ENCODE measurements around the gene GMDS.

The GMDS gene

DNA sequence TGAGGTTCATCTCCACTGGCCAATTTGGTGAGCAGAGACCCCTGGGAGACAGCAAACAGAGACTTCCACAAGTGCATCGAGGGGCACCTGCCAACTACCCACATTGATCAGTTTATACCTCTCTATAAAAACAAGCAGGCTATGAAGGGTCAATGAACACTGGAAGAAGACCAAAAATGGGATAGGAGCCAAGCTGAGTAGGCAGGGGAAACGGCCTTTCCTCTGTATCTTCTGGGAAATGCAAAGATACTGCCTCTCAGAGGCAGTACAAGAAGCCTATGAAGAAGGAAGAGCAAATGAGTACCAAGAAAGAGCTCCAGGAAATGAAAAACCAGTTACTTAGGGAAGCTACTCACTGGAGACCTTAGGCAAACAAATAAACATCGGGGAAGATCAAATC, 247.7 kb downstream of the GMDS start:
- no peak for DNase-seq
- H3K9me3 ChIP-seq (ENCODE audit: control insufficient read depth, low read length): no peaks in the 10 kb centered on the region
- no peak overlapping the region for H3K27ac ChIP-seq (ENCODE audit: insufficient read depth, low read length, poor library complexity, severe bottlenecking)
- no peaks in the 10 kb centered on the region for H3K36me3 ChIP-seq (ENCODE audit: control insufficient read depth, insufficient read depth, low read length)
- no peak overlapping the region for H3K4me3 ChIP-seq (ENCODE audit: insufficient read depth, low read depth, low read length, poor library complexity, severe bottlenecking)
- no peaks in the 10 kb centered on the region for H3K27me3 ChIP-seq (replicated peaks; ENCODE audit: control insufficient read depth, insufficient read depth, low read length, poor library complexity, severe bottlenecking)
- H3K4me1 ChIP-seq (ENCODE audit: control insufficient read depth, insufficient read depth, low read length, poor library complexity, severe bottlenecking): no peaks in the 10 kb centered on the region

DNA sequence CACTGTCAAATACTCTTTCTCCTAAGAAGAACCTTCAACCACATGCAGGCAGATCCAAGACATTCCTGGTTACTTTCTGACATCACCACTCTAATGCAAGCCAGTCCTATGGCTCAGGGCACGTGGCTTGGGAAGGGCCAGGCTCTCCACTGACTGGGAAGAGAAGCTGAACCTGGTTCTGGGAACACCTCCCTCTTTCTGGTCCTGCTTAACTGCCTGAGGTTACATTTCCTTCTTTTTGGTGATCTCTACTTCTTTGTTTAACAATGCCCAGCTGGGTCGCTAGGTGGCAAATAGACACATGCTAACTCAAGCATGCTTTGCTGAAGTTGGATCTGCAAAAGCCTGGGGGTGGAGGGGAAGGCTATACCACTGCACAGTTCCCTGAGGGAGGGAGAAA, 249.8 kb downstream of the GMDS start:
- Histone ChIP-seq H3K4me1 (ENCODE audit: control insufficient read depth, insufficient read depth, low read length, poor library complexity, severe bottlenecking) (no peaks in the 10 kb centered on the region), H3K27ac (ENCODE audit: insufficient read depth, low read length, poor library complexity, severe bottlenecking) (no peak overlapping the region), H3K27me3 (replicated peaks; ENCODE audit: control insufficient read depth, insufficient read depth, low read length, poor library complexity, severe bottlenecking) (no peaks in the 10 kb centered on the region), H3K4me3 (ENCODE audit: insufficient read depth, low read depth, low read length, poor library complexity, severe bottlenecking) (no peak overlapping the region), H3K9me3 (ENCODE audit: control insufficient read depth, low read length) (no peaks in the 10 kb centered on the region), H3K36me3 (ENCODE audit: control insufficient read depth, insufficient read depth, low read length) (no peaks in the 10 kb centered on the region)
- DNase-seq: no peak

DNA sequence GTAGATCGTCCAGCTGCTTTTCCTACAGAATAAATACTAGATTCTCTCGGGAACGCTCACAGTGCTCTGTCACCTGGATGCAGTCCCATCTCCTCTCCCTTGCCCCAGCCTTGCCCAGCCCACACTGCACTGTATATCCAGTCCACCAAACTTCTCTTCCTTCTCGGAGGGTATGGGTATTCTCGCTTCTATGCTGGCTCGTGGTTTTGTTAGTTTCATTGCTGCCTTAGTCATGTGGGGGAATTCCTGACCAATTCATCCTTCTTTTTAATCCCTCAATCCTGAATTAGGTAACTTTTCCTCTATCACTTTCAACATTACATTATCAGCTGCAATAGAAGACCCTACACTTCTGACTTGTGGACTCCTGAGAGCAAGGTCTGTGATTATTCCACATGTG, 252.4 kb downstream of the GMDS start:
- Histone ChIP-seq H3K4me3 (ENCODE audit: insufficient read depth, low read depth, low read length, poor library complexity, severe bottlenecking) (no peak overlapping the region), H3K27ac (ENCODE audit: insufficient read depth, low read length, poor library complexity, severe bottlenecking) (no peak overlapping the region), H3K36me3 (ENCODE audit: control insufficient read depth, insufficient read depth, low read length) (no peaks in the 10 kb centered on the region), H3K4me1 (ENCODE audit: control insufficient read depth, insufficient read depth, low read length, poor library complexity, severe bottlenecking) (no peaks in the 10 kb centered on the region), H3K27me3 (replicated peaks; ENCODE audit: control insufficient read depth, insufficient read depth, low read length, poor library complexity, severe bottlenecking) (no peaks in the 10 kb centered on the region), H3K9me3 (ENCODE audit: control insufficient read depth, low read length) (no peaks in the 10 kb centered on the region)
- no peak for DNase-seq

DNA sequence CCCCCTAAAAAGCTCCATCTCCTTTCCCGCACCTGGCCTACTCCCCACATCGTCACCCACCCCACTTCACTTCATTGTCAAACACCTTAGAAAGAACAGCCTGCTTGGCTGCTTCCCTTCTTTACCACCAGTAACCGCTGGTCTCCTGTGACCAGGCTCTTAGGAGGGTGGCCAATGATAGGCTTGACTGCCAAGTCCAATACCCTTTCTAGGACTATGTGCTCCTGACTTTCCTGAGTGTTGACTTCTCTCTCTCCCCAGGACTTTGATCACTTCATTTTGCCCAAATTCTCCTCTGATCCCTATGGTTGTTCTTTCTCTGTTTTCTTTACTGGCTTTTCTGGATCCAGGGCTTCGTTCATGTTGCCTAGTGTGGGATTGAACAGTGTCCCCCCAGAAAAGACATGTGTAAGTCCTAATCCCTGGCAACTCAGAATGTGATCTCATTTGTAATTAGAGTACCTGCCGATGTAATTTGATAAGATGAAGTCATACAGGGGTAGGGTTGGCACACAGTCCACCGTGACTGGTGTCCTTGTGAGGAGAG, 254.0 kb downstream of the GMDS start:
- Histone ChIP-seq H3K36me3 (ENCODE audit: control insufficient read depth, insufficient read depth, low read length) (no peaks in the 10 kb centered on the region), H3K4me1 (ENCODE audit: control insufficient read depth, insufficient read depth, low read length, poor library complexity, severe bottlenecking) (no peaks in the 10 kb centered on the region), H3K4me3 (ENCODE audit: insufficient read depth, low read depth, low read length, poor library complexity, severe bottlenecking) (no peak overlapping the region), H3K27ac (ENCODE audit: insufficient read depth, low read length, poor library complexity, severe bottlenecking) (no peak overlapping the region), H3K27me3 (replicated peaks; ENCODE audit: control insufficient read depth, insufficient read depth, low read length, poor library complexity, severe bottlenecking) (no peaks in the 10 kb centered on the region), H3K9me3 (ENCODE audit: control insufficient read depth, low read length) (no peaks in the 10 kb centered on the region)
- no peak for DNase-seq

DNA sequence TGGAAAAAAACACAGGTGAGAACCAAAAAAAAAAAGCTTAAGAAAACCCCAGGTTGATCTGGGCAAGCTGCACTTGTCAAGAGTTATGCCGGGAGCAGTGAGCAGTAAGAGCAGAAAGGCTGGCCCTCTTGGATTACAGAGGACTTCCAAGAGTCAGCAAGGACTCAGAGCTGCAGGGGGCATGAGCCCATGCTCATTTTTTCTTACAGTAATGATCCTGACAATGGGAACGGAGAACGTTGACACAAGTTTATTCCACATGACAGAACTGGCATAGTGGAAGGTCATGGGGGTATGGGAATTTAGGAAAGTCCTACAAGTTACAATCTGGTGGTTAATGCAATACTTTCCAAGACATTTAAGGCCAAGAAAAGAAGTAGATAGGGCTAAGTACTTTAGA, 256.6 kb downstream of the GMDS start:
- H3K4me3 ChIP-seq (ENCODE audit: insufficient read depth, low read depth, low read length, poor library complexity, severe bottlenecking): no peak overlapping the region
- DNase-seq: no peak
- H3K9me3 ChIP-seq (ENCODE audit: control insufficient read depth, low read length): no peaks in the 10 kb centered on the region
- H3K36me3 ChIP-seq (ENCODE audit: control insufficient read depth, insufficient read depth, low read length): no peaks in the 10 kb centered on the region
- H3K27me3 ChIP-seq (replicated peaks; ENCODE audit: control insufficient read depth, insufficient read depth, low read length, poor library complexity, severe bottlenecking): no peaks in the 10 kb centered on the region
- H3K27ac ChIP-seq (ENCODE audit: insufficient read depth, low read length, poor library complexity, severe bottlenecking): no peak overlapping the region
- no peaks in the 10 kb centered on the region for H3K4me1 ChIP-seq (ENCODE audit: control insufficient read depth, insufficient read depth, low read length, poor library complexity, severe bottlenecking)

DNA sequence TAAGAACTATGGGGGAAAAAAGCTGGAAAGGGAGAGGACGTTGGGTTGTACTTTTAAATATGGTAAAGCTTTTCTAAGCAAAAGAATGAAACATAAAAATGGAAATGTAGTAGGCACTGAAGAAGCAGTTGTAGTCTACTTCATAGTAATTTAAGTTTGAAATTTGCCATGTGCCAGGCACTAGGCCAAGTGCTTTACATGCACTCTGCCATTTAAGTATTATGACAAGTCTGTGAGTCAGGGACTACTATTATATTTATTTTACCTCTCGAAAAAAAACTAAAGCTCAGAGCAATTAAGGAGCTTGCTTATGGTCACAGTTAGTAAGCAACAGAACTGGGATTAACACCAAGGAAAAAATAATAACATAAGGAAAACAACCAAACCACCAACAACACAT, 257.8 kb downstream of the GMDS start:
- H3K27me3 ChIP-seq (replicated peaks; ENCODE audit: control insufficient read depth, insufficient read depth, low read length, poor library complexity, severe bottlenecking): no peaks in the 10 kb centered on the region
- H3K36me3 ChIP-seq (ENCODE audit: control insufficient read depth, insufficient read depth, low read length): no peaks in the 10 kb centered on the region
- H3K9me3 ChIP-seq (ENCODE audit: control insufficient read depth, low read length): no peaks in the 10 kb centered on the region
- H3K27ac ChIP-seq (ENCODE audit: insufficient read depth, low read length, poor library complexity, severe bottlenecking): no peak overlapping the region
- no peak overlapping the region for H3K4me3 ChIP-seq (ENCODE audit: insufficient read depth, low read depth, low read length, poor library complexity, severe bottlenecking)
- H3K4me1 ChIP-seq (ENCODE audit: control insufficient read depth, insufficient read depth, low read length, poor library complexity, severe bottlenecking): no peaks in the 10 kb centered on the region
- DNase-seq: no peak

DNA sequence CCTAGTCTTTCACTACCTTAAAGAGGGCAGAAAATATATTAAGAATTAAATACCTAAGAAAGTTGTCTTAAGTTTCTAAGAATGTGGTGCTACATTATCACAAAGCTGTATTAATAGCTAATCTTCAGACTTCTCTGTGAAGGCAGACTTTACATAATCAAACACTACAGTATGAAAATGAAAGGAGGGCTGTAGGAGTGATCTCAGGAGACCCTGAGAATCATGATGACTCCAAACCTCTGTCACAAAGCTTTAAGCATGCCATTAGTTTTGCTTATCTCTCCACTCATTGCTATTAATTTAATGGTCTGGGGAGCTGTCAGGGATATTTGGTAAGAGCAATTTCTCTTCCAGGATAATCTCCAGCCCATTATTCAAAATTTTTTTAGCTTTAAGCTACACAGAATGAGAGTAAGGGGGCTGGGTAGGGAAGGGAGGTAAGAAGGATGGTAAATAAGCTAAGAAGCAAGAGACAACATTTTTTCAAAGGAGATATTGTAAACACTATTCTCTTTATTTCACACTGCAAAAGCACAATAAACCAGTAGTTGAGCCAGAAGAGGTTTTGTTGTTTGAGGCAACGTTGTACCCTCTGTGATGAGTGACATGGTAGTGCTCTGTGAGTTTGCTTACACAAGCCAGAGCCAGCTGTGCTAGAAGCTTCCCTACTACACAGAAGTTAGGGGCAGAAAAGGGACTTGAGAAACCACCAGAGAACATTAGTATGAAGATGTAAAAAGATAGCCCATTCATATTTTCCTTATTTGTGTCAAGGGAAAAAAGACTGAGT, 258.8 kb downstream of the GMDS start:
- Histone ChIP-seq H3K27ac (ENCODE audit: insufficient read depth, low read length, poor library complexity, severe bottlenecking) (no peak overlapping the region), H3K9me3 (ENCODE audit: control insufficient read depth, low read length) (no peaks in the 10 kb centered on the region), H3K36me3 (ENCODE audit: control insufficient read depth, insufficient read depth, low read length) (no peaks in the 10 kb centered on the region), H3K4me1 (ENCODE audit: control insufficient read depth, insufficient read depth, low read length, poor library complexity, severe bottlenecking) (no peaks in the 10 kb centered on the region), H3K4me3 (ENCODE audit: insufficient read depth, low read depth, low read length, poor library complexity, severe bottlenecking) (no peak overlapping the region), H3K27me3 (replicated peaks; ENCODE audit: control insufficient read depth, insufficient read depth, low read length, poor library complexity, severe bottlenecking) (no peaks in the 10 kb centered on the region)
- DNase-seq: no peak

DNA sequence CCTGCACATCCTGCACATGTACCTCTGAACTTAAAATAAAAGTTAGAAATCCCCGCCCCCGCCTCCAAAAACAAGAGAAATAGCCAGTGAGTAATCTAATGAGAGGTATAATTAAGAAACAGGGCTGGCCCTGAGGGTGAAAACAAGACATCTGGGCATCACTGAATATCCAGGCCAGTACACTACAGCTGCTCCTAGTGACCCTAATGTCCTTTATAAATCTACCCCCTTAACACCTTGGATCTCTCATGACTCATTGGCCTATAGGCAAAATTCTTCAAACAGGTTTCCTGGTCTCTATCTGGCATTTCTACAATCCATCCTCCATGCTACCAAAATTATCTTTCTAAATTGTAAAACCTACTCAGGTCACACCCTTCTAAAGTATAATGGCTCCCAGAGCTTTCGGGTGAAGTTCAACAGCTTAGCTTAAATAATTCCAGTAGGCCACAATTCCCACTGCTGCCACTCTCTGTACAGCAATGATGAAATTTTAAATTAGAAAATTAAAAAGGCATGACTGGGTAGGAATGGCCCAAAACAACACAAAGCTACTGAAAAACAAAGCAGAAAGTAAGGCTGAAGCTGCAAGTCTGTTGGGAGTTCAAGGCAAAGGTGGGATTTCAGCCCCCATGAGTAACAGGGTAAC, 260.9 kb downstream of the GMDS start:
- DNase-seq: no peak
- Histone ChIP-seq H3K36me3 (ENCODE audit: control insufficient read depth, insufficient read depth, low read length) (no peaks in the 10 kb centered on the region), H3K4me1 (ENCODE audit: control insufficient read depth, insufficient read depth, low read length, poor library complexity, severe bottlenecking) (no peaks in the 10 kb centered on the region), H3K4me3 (ENCODE audit: insufficient read depth, low read depth, low read length, poor library complexity, severe bottlenecking) (no peak overlapping the region), H3K9me3 (ENCODE audit: control insufficient read depth, low read length) (no peaks in the 10 kb centered on the region), H3K27me3 (replicated peaks; ENCODE audit: control insufficient read depth, insufficient read depth, low read length, poor library complexity, severe bottlenecking) (no peaks in the 10 kb centered on the region), H3K27ac (ENCODE audit: insufficient read depth, low read length, poor library complexity, severe bottlenecking) (no peak overlapping the region)

DNA sequence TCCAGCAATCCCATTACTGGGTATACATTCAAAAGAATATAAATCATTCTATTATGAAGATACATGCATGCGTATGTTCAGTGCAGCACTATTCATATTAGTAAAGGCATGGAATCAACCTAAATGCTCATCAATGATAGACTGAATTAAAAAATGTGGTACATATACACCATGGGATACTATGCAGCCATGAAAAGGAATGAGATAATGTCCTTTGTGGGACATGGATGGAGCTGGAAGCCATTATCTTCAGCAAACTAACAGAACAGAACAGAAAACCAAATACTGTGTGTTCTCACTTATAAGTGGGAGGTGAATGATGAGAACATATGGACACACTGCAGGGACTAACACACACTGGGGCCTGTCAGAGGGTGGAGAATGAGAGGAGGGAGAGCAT, 261.6 kb downstream of the GMDS start:
- no peaks in the 10 kb centered on the region for H3K9me3 ChIP-seq (ENCODE audit: control insufficient read depth, low read length)
- no peaks in the 10 kb centered on the region for H3K27me3 ChIP-seq (replicated peaks; ENCODE audit: control insufficient read depth, insufficient read depth, low read length, poor library complexity, severe bottlenecking)
- H3K4me3 ChIP-seq (ENCODE audit: insufficient read depth, low read depth, low read length, poor library complexity, severe bottlenecking): no peak overlapping the region
- no peak overlapping the region for H3K27ac ChIP-seq (ENCODE audit: insufficient read depth, low read length, poor library complexity, severe bottlenecking)
- H3K36me3 ChIP-seq (ENCODE audit: control insufficient read depth, insufficient read depth, low read length): no peaks in the 10 kb centered on the region
- no peak for DNase-seq
- no peaks in the 10 kb centered on the region for H3K4me1 ChIP-seq (ENCODE audit: control insufficient read depth, insufficient read depth, low read length, poor library complexity, severe bottlenecking)

DNA sequence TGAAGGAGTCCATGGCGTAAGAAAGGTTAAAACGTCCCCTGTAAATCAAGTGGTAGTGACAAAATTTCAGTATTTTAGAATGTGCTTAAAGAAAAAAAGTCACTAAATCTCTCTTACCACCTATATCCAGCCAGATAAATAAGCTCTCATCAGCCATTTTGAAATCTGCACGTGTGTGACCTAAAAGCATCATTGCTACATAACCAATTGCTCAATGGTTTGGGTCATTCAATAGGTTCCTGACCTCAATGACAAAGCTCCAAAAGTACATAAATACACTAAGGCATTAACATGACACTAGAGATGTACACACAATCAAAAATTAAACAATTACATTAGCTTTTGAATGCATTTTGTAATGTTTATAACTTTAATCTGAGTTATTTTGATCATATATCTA, 272.4 kb downstream of the GMDS start:
- no peaks in the 10 kb centered on the region for H3K9me3 ChIP-seq (ENCODE audit: control insufficient read depth, low read length)
- no peaks in the 10 kb centered on the region for H3K4me1 ChIP-seq (ENCODE audit: control insufficient read depth, insufficient read depth, low read length, poor library complexity, severe bottlenecking)
- DNase-seq: no peak
- no peaks in the 10 kb centered on the region for H3K27me3 ChIP-seq (replicated peaks; ENCODE audit: control insufficient read depth, insufficient read depth, low read length, poor library complexity, severe bottlenecking)
- H3K36me3 ChIP-seq (ENCODE audit: control insufficient read depth, insufficient read depth, low read length): no peaks in the 10 kb centered on the region
- H3K27ac ChIP-seq (ENCODE audit: insufficient read depth, low read length, poor library complexity, severe bottlenecking): no peak overlapping the region
- no peak overlapping the region for H3K4me3 ChIP-seq (ENCODE audit: insufficient read depth, low read depth, low read length, poor library complexity, severe bottlenecking)
